22Rv1 (cell line): Measurements from ENCODE around the gene ACSS3.

Experiments used
- CTCF ChIP-seq: fragments of 450-650 bp; IDR thresholded peaks from 2 replicates; pipeline ENCODE4 v1.5.1; 2017; ENCODE audit warnings: mild to moderate bottlenecking
- ZFX ChIP-seq: fragments of 450-650 bp; IDR thresholded peaks from 2 replicates; pipeline ENCODE4 v1.6.1; 2017; ENCODE audit warnings: antibody characterized with exemption, borderline replicate concordance

GRCh38 chr12:81229759-81230158 lies 151.9 kb downstream of the ACSS3 start:
- TF ChIP-seq CTCF (no peak), ZFX (no peak)
